SK-N-SH (cell line): Measurements from ENCODE around the gene KCNJ11.

Experiments
- EP300 ChIP-seq, 2 experiments: IDR thresholded peaks; 2 replicates each; pipeline versions ENCODE4 v1.4.0 to v1.6.1; 2012; ENCODE audit warnings: borderline replicate concordance in 1 of 2, low read depth in 1 of 2, low read length in 1 of 2
- GABPA ChIP-seq: IDR thresholded peaks from 2 replicates; pipeline ENCODE4 v1.4.0; 2012; ENCODE audit warnings: low read depth, mild to moderate bottlenecking
- JUND ChIP-seq: IDR thresholded peaks from 2 replicates; pipeline ENCODE4 v1.4.0; 2012
- NRF1 ChIP-seq: IDR thresholded peaks from 2 replicates; pipeline ENCODE4 v1.6.1; 2012; ENCODE audit warnings: low read depth, mild to moderate bottlenecking, low read length
- POLR2AphosphoS5 ChIP-seq: IDR thresholded peaks from 2 replicates; pipeline ENCODE4 v1.6.1; 2012; ENCODE audit warnings: low read depth, low read length
- RFX5 ChIP-seq: IDR thresholded peaks from 2 replicates; pipeline ENCODE4 v1.6.1; 2012; ENCODE audit warnings: mild to moderate bottlenecking, improper control_type of control experiment, low read length
- SIN3A ChIP-seq: IDR thresholded peaks from 2 replicates; pipeline ENCODE4 v1.6.1; 2012; ENCODE audit warnings: low read depth, mild to moderate bottlenecking, low read length, moderate library complexity, borderline replicate concordance
- SMC3 ChIP-seq: IDR thresholded peaks from 2 replicates; pipeline ENCODE4 v1.6.1; 2012; ENCODE audit warnings: low read depth, low read length, improper control_type of control experiment
- TAF1 ChIP-seq: IDR thresholded peaks from 2 replicates; pipeline ENCODE4 v1.6.1; 2012; ENCODE audit warnings: low read depth, mild to moderate bottlenecking, low read length, moderate library complexity, borderline replicate concordance
- TEAD4 ChIP-seq: IDR thresholded peaks from 2 replicates; pipeline ENCODE4 v1.4.0; 2012; ENCODE audit warnings: mild to moderate bottlenecking, borderline replicate concordance; ENCODE audit not compliant: insufficient read depth
- TF ChIP-seq, protein P1 (sequence below): fragments of 200-600 bp; sonication (generic); IDR thresholded peaks from 2 replicates; pipeline ENCODE4 v1.6.1; 2017; ENCODE audit warnings: antibody characterized with exemption, mild to moderate bottlenecking, moderate library complexity
- TF ChIP-seq, protein P2 (sequence below): fragments of 150-350 bp; IDR thresholded peaks from 2 replicates; pipeline ENCODE4 v1.6.1; 2016; ENCODE audit warnings: mild to moderate bottlenecking, low read depth, low read length

DNA sequence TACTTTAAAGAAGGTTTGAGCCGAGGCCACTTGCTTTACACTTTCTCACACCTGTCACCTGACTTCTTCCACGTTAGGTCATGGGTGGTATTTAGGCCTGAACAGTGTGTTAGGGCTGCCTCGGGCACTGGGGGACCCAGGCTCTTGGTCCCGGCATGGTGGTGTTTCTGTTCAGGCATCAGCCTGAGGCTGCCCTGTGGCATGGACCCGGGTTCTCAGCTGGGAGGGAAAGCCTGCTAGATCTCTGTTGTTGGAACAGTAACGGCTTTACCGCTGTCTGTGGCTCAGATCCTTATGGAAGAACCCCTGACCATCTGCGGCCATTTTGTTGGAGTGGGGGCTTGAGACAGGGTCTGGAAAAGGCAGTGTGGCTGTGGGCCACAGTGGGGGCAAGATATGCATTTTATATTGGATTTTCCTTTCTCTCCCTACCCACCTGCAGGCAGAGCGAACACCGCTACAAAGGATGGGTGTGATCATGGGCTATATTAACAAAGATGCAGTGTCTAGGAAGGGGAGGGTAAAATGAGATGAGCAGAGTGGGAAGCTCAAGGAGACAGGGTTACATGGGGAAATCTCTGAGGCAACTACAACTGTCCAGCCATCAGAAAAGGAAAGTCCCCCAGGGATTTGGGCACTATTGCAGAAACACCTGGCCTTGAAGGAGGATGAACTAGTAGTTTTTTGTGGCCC is 1.6 kb upstream of the KCNJ11 start:
- TF ChIP-seq POLR2AphosphoS5 (no peak), SMC3 (no peak), JUND (no peak), RFX5 (no peak), EP300 (IDR thresholded peaks at IDR 0.05; ENCODE audit: borderline replicate concordance in 1 of 2, low read depth in 1 of 2, low read length in 1 of 2) (no peak), TAF1 (no peak), SIN3A (no peak), GABPA (no peak), NRF1 (no peak), TEAD4 (no peak)
- TF ChIP-seq, protein P1, sequence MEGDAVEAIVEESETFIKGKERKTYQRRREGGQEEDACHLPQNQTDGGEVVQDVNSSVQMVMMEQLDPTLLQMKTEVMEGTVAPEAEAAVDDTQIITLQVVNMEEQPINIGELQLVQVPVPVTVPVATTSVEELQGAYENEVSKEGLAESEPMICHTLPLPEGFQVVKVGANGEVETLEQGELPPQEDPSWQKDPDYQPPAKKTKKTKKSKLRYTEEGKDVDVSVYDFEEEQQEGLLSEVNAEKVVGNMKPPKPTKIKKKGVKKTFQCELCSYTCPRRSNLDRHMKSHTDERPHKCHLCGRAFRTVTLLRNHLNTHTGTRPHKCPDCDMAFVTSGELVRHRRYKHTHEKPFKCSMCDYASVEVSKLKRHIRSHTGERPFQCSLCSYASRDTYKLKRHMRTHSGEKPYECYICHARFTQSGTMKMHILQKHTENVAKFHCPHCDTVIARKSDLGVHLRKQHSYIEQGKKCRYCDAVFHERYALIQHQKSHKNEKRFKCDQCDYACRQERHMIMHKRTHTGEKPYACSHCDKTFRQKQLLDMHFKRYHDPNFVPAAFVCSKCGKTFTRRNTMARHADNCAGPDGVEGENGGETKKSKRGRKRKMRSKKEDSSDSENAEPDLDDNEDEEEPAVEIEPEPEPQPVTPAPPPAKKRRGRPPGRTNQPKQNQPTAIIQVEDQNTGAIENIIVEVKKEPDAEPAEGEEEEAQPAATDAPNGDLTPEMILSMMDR = no peak
- TF ChIP-seq, protein P2, sequence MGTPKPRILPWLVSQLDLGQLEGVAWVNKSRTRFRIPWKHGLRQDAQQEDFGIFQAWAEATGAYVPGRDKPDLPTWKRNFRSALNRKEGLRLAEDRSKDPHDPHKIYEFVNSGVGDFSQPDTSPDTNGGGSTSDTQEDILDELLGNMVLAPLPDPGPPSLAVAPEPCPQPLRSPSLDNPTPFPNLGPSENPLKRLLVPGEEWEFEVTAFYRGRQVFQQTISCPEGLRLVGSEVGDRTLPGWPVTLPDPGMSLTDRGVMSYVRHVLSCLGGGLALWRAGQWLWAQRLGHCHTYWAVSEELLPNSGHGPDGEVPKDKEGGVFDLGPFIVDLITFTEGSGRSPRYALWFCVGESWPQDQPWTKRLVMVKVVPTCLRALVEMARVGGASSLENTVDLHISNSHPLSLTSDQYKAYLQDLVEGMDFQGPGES = no peak
